Hepatocyte (in vitro differentiated cells): ENCODE results near the gene MLXIP.

Source experiments
- CTCF ChIP-seq: fragments of 200-600 bp; sonication (generic); IDR thresholded peaks from 2 replicates; pipeline ENCODE4 v1.5.1; 2016; ENCODE audit warnings: antibody characterized with exemption, mild to moderate bottlenecking; ENCODE audit not compliant: poor library complexity
- EZH2 ChIP-seq: fragments of 200-600 bp; sonication (generic); IDR thresholded peaks from 2 replicates; pipeline ENCODE4 v1.6.1; 2016; ENCODE audit warnings: antibody characterized with exemption, mild to moderate bottlenecking, borderline replicate concordance

- TF ChIP-seq CTCF (no peak), EZH2 (no peak)
These were observed 43.3 kb upstream of the MLXIP start for GRCh38 chr12:122035292-122035691.
